CD4-positive, alpha-beta T cell (primary cell): ENCODE measurements around the gene RASL11B. TPM values are rescaled to one million over a fixed set of nuclear protein-coding genes. Genes with fewer than 3 reads are reported as not detected.
A peak's percentile ranks its signal among the peaks of the same experiment; 100 is the strongest.

Source experiments
- ATAC-seq: fragments of 200-7000 bp; cut with Tn5 transposase; one replicate; pipeline ENCODE4 v1.10.0; 2022; ENCODE audit warnings: mild to moderate bottlenecking; ENCODE audit not compliant: poor library complexity
- CTCF ChIA-PET: fragments of 350-600 bp; sonication (Branson Sonifier 250); formaldehyde crosslinking; loops from one replicate; lab custom pipeline; 2021; ENCODE audit warnings: antibody characterized with exemption, inconsistent platforms; lab: Charles Lee
- POLR2A ChIA-PET: fragments of 350-600 bp; sonication (Branson Sonifier 250); formaldehyde crosslinking; loops from one replicate; lab custom pipeline; 2021; ENCODE audit warnings: antibody characterized with exemption, inconsistent platforms; lab: Charles Lee
- DNase-seq, 14 experiments: peaks; one replicate each; pipeline ENCODE4 v3.0.0-alpha.2; 2013 to 2020; ENCODE audit warnings: mixed read lengths in 2 of 14
- H3K27ac ChIP-seq, 2 donors: one replicate each; pipeline versions ENCODE4 v1.5.1 to v1.7.0; 2013; ENCODE audit warnings: low read length in 2 of 2, low read depth in 1 of 2, mild to moderate bottlenecking in 1 of 2
- H3K27me3 ChIP-seq, 2 experiments: 1 replicate in 1 of 2; 2 replicates in 1 of 2; pipeline versions ENCODE4 v1.6.1 to v1.7.0; 2013; ENCODE audit warnings: low read length in 2 of 2, control low read depth in 1 of 2, mild to moderate bottlenecking in 1 of 2, moderate library complexity in 1 of 2; ENCODE audit not compliant: insufficient read depth in 2 of 2, control insufficient read depth in 1 of 2
- H3K36me3 ChIP-seq: one replicate; pipeline ENCODE4 v1.6.1; 2013; ENCODE audit warnings: low read length, control low read depth; ENCODE audit not compliant: insufficient read depth
- H3K4me1 ChIP-seq: one replicate; pipeline ENCODE4 v1.6.1; 2013; ENCODE audit warnings: low read length, control low read depth; ENCODE audit not compliant: insufficient read depth
- H3K4me3 ChIP-seq: one replicate; pipeline ENCODE4 v1.5.1; 2013; ENCODE audit warnings: mild to moderate bottlenecking, low read length, moderate library complexity
- H3K9me3 ChIP-seq, 2 experiments: 1 replicate in 1 of 2; 2 replicates in 1 of 2; pipeline versions ENCODE4 v1.6.1 to v1.7.0; 2013; ENCODE audit warnings: low read length in 2 of 2, mild to moderate bottlenecking in 2 of 2, control low read depth in 1 of 2, moderate library complexity in 1 of 2; ENCODE audit not compliant: control insufficient read depth in 1 of 2, insufficient read depth in 1 of 2
- H3K27ac Mint-ChIP-seq: one replicate; pipeline ENCODE4 v1.8.0; 2020; ENCODE audit warnings: mixed read lengths
- H3K27me3 Mint-ChIP-seq: one replicate; pipeline ENCODE4 v1.8.0; 2021; ENCODE audit warnings: mixed read lengths
- H3K36me3 Mint-ChIP-seq: one replicate; pipeline ENCODE4 v1.8.0; 2021; ENCODE audit warnings: low read depth, mixed read lengths
- H3K4me1 Mint-ChIP-seq: one replicate; pipeline ENCODE4 v1.8.0; 2021; ENCODE audit warnings: low read depth, mixed read lengths
- H3K4me3 Mint-ChIP-seq: one replicate; pipeline ENCODE4 v1.8.0; 2020; ENCODE audit warnings: mild to moderate bottlenecking, mixed read lengths
- H3K9me3 Mint-ChIP-seq: one replicate; pipeline ENCODE4 v1.8.0; 2020; ENCODE audit warnings: mixed read lengths
- intact Hi-C, 2 experiments: fragments of 100-400 bp; cut with DNase I in 1 of 2; cut with micrococcal nuclease in 1 of 2; formaldehyde crosslinking; loops; one replicate each; pipeline versions ENCODE4 v1.15.1 to v1.9.0; 2023 to 2025; cut with DNase I, micrococcal nuclease
- polyA plus RNA-seq, 2 donors: library from polyadenylated mRNA; unstranded; fragments of 120-200 nt; gene quantifications; one replicate each; pipeline ENCODE4 v1.2.1, GENCODE V29; 2013
- total RNA-seq, 174 experiments: library from RNA in 2 of 174; stranded (reverse) in 2 of 174; gene quantifications; one replicate each; pipeline ENCODE4 v1.2.3 and lab custom pipeline; 2021 to 2026
- TF ChIP-seq, protein P1 (sequence below): fragments of 200-600 bp; IDR thresholded peaks from one replicate; pipeline ENCODE4 v1.8.0; 2022; ENCODE audit warnings: antibody characterized with exemption, mild to moderate bottlenecking

The RASL11B gene, protein sequence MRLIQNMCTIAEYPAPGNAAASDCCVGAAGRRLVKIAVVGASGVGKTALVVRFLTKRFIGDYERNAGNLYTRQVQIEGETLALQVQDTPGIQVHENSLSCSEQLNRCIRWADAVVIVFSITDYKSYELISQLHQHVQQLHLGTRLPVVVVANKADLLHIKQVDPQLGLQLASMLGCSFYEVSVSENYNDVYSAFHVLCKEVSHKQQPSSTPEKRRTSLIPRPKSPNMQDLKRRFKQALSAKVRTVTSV
- total RNA-seq (under 1 TPM; 0.31 to 0.63 TPM), total RNA-seq (lab: John Stamatoyannopoulos, UW) (0 to 0.36 (median 0.03) reads per million in 172 experiments)
- polyA plus RNA-seq (2013, experiment 1 of 2) = 0.09 TPM
- 0.49 TPM for polyA plus RNA-seq (2013, experiment 2 of 2)

DNA sequence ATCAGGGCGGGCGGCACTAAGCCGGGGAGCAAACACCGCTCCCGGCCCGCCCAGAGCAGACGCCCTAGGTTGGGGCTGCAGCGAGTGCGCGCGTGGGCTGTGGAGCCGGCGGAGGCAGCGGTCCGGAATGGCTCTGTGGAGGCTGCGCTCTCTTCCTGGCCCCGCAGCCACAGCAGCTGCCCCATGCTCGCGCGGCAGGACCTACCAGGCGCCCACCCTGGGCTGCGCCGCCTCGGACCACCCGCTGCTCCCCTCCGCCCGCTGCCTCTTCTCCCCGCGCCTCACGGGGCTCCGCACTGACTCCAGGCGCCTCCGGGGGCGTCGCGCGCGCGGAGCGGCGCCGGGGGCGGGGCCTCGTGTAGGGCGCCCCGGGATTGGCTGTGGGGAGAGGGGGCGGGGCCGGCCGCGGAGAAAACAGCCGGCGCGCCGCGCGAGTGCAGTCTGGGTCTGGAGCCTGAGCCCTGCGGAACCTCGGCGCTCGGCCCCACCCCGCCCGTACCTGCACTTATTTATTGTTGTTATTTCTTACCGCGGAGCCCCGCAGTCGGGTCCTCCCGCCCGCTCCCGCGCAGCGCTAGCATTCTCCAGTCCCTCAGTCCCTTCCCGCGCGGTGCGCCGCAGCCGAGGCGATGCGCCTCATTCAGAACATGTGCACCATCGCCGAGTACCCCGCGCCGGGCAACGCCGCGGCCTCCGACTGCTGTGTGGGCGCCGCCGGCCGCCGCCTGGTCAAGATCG is at the start of gene RASL11B:
Gene RASL11B (plus strand): TSS at position 439 of the 738 bp plus-strand sequence. CDS start 191 bp downstream, at position 630.
- H3K36me3 ChIP-seq = no peaks in the 10 kb centered on the region
- peak; percentile 98 for ATAC-seq
- no peaks in the 10 kb centered on the region for H3K36me3 Mint-ChIP-seq
- H3K27ac ChIP-seq = no peak within 1 kb of the TSS
- H3K9me3 Mint-ChIP-seq = no peaks in the 10 kb centered on the region
- H3K4me3 ChIP-seq = peak within 1 kb of the TSS; percentile 58
- CTCF ChIA-PET = no interaction called here
- intact Hi-C loops = loop anchor here (2.0 to 10.0 kb wide), 5 partner anchors 150 to 1233 kb away; partner anchors contain the start of genes DCUN1D4 (in 1 of the 2) and SCFD2 (in 1 of the 2)
- H3K27ac Mint-ChIP-seq = no peak within 1 kb of the TSS
- DNase-seq = peak; percentile 65 to 93 (median 81)
- H3K4me1 ChIP-seq = peaks cover 18% of the 10 kb centered on the region
- POLR2A ChIA-PET = interaction anchor here (0.8 to 1.3 kb wide), 2 partner anchors 140 to 149 kb away, joined by 3 to 4 read pairs; no protein-coding TSS in a partner anchor
- H3K4me3 Mint-ChIP-seq = peak within 1 kb of the TSS; percentile 83
- H3K27me3 ChIP-seq = peaks cover 19 to 20% of the 10 kb centered on the region in 2 experiments
- TF ChIP-seq, protein P1, sequence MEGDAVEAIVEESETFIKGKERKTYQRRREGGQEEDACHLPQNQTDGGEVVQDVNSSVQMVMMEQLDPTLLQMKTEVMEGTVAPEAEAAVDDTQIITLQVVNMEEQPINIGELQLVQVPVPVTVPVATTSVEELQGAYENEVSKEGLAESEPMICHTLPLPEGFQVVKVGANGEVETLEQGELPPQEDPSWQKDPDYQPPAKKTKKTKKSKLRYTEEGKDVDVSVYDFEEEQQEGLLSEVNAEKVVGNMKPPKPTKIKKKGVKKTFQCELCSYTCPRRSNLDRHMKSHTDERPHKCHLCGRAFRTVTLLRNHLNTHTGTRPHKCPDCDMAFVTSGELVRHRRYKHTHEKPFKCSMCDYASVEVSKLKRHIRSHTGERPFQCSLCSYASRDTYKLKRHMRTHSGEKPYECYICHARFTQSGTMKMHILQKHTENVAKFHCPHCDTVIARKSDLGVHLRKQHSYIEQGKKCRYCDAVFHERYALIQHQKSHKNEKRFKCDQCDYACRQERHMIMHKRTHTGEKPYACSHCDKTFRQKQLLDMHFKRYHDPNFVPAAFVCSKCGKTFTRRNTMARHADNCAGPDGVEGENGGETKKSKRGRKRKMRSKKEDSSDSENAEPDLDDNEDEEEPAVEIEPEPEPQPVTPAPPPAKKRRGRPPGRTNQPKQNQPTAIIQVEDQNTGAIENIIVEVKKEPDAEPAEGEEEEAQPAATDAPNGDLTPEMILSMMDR = peak; percentile 33
- peaks cover 12% of the 10 kb centered on the region for H3K4me1 Mint-ChIP-seq
- H3K9me3 ChIP-seq = peaks cover 0 to 4% of the 10 kb centered on the region in 2 experiments
- H3K27me3 Mint-ChIP-seq = peaks cover 46% of the 10 kb centered on the region

DNA sequence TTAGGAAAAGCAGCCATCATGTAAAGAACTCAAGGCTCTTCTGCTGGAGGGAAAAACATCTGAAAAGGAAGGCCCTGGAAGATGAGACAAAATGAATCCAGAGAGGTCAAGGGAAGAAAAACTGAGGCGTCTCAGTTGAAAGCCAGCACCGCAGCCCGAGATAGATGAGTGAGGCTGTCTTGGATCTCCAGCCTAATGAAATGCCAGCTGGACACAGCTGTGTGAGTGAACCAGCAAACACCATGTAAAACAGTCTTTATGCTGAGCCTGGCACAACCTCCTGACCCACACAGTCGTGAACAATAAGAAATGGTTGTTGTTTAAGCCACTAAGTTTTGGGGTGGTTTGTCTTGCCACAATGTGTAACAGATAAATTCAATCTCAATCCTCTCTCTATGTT is 48.6 kb upstream of the RASL11B start:
- H3K27me3 Mint-ChIP-seq = peaks cover 3% of the 10 kb centered on the region
- no peaks in the 10 kb centered on the region for H3K36me3 Mint-ChIP-seq
- no peaks in the 10 kb centered on the region for H3K4me1 Mint-ChIP-seq
- TF ChIP-seq, protein P1 = no peak
- no peaks in the 10 kb centered on the region for H3K4me1 ChIP-seq
- no peaks in the 10 kb centered on the region for H3K9me3 ChIP-seq
- no peak overlapping the region for H3K4me3 ChIP-seq
- ChIA-PET CTCF (no interaction called here), POLR2A (no interaction called here)
- ATAC-seq (no peak), DNase-seq (no peak)
- H3K27ac ChIP-seq = no peak overlapping the region
- no peak overlapping the region for H3K27ac Mint-ChIP-seq
- intact Hi-C loops = no loop called here
- H3K9me3 Mint-ChIP-seq = no peaks in the 10 kb centered on the region
- H3K27me3 ChIP-seq = peaks cover 0 to 2% of the 10 kb centered on the region in 2 experiments
- no peak overlapping the region for H3K4me3 Mint-ChIP-seq
- H3K36me3 ChIP-seq = no peaks in the 10 kb centered on the region

DNA sequence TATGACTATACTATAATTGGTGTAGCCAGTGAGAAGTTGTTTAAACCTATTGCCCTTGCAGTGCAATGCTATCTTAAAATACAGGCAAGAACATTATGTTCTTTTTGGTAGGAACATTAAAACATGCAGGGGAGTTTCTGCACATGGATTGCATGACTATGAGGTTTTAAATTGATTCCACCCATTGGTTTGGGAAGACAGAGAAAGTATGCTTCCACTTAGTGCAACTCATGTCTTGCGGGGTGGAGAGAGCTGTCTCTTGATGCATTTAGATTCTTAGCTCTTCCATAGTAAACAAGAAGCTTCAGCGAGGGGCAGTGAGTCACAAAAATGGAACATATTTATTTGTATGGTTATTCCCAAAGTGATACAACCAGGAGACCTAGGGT is 39.5 kb upstream of the RASL11B start:
- Mint-ChIP-seq H3K4me1 (peaks cover 17% of the 10 kb centered on the region), H3K9me3 (no peaks in the 10 kb centered on the region)
- POLR2A ChIA-PET = no interaction called here

More for the DNA sequence above, 39.5 kb upstream of the RASL11B start:
- no peaks in the 10 kb centered on the region for H3K27me3 Mint-ChIP-seq
- H3K4me3 Mint-ChIP-seq = no peak overlapping the region
- no peaks in the 10 kb centered on the region for H3K36me3 ChIP-seq
- H3K4me3 ChIP-seq = no peak overlapping the region
- H3K36me3 Mint-ChIP-seq = no peaks in the 10 kb centered on the region
- intact Hi-C loops = no loop called here
- CTCF ChIA-PET = no interaction called here
- H3K27me3 ChIP-seq = no peaks in the 10 kb centered on the region
- peaks cover 22% of the 10 kb centered on the region for H3K4me1 ChIP-seq
- DNase-seq (no peak), ATAC-seq (no peak)
- no peak overlapping the region for H3K27ac ChIP-seq
- H3K9me3 ChIP-seq = peaks cover 0 to 4% of the 10 kb centered on the region in 2 experiments
- no peak overlapping the region for H3K27ac Mint-ChIP-seq
- TF ChIP-seq, protein P1 = no peak
